ENCODE results near the gene IL1RAPL1. TPM values are rescaled to one million over a fixed set of nuclear protein-coding genes. Genes with fewer than 3 reads are reported as not detected.

Gene IL1RAPL1
- total RNA-seq, 1 donor, result 1.3 TPM

GRCh38 chrX:28590396-28590795 lies 3.1 kb downstream of the IL1RAPL1 start:
- no peak for TF ChIP-seq CTCF (IDR thresholded peaks at IDR 0.05; ENCODE audit: insufficient read depth, low read depth, low read length)
- H3K4me3 ChIP-seq (ENCODE audit: low read depth, low read length), result no peak overlapping the region
- DNase-seq (ENCODE audit: low read depth), result no peak

- no peak for TF ChIP-seq CTCF (IDR thresholded peaks at IDR 0.05; ENCODE audit: insufficient read depth, low read depth, low read length)
These were observed 4.3 kb downstream of the IL1RAPL1 start for GRCh38 chrX:28591542-28591941.

GRCh38 chrX:28595346-28595745 lies 8.1 kb downstream of the IL1RAPL1 start:
- DNase-seq (ENCODE audit: low read depth), result no peak
- TF ChIP-seq CTCF (IDR thresholded peaks at IDR 0.05; ENCODE audit: insufficient read depth, low read depth, low read length), result no peak
- H3K4me3 ChIP-seq (ENCODE audit: low read depth, low read length), result no peak overlapping the region

More at GRCh38 chrX:28591542-28591941, 4.3 kb downstream of the IL1RAPL1 start:
- no peak for DNase-seq (ENCODE audit: low read depth)
- H3K4me3 ChIP-seq (ENCODE audit: low read depth, low read length), result no peak overlapping the region

- H3K4me3 ChIP-seq (ENCODE audit: low read depth, low read length), result no peak overlapping the region
- TF ChIP-seq CTCF (IDR thresholded peaks at IDR 0.05; ENCODE audit: insufficient read depth, low read depth, low read length), result no peak
- DNase-seq (ENCODE audit: low read depth), result no peak
These were observed 12.7 kb downstream of the IL1RAPL1 start for GRCh38 chrX:28599957-28600356.

- no peak for TF ChIP-seq CTCF (IDR thresholded peaks at IDR 0.05; ENCODE audit: insufficient read depth, low read depth, low read length)
- no peak overlapping the region for H3K4me3 ChIP-seq (ENCODE audit: low read depth, low read length)
- no peak for DNase-seq (ENCODE audit: low read depth)
These were observed 21.8 kb downstream of the IL1RAPL1 start for GRCh38 chrX:28609003-28609402.

GRCh38 chrX:28609917-28610613 lies 22.8 kb downstream of the IL1RAPL1 start:
- DNase-seq (ENCODE audit: low read depth), result no peak
- TF ChIP-seq CTCF (IDR thresholded peaks at IDR 0.05; ENCODE audit: insufficient read depth, low read depth, low read length), result no peak

GRCh38 chrX:28610746-28611145 lies 23.5 kb downstream of the IL1RAPL1 start:
- H3K4me3 ChIP-seq (ENCODE audit: low read depth, low read length), result no peak overlapping the region
- no peak for TF ChIP-seq CTCF (IDR thresholded peaks at IDR 0.05; ENCODE audit: insufficient read depth, low read depth, low read length)
- no peak for DNase-seq (ENCODE audit: low read depth)

More at GRCh38 chrX:28609917-28610613, 22.8 kb downstream of the IL1RAPL1 start:
- no peak overlapping the region for H3K4me3 ChIP-seq (ENCODE audit: low read depth, low read length)

All from fibroblast of villous mesenchyme (primary cell).